Naive thymus-derived CD4-positive, alpha-beta T cell (primary cell): ENCODE results near the gene PIK3CA. TPM values are rescaled to one million over a fixed set of nuclear protein-coding genes. Genes with fewer than 3 reads are reported as not detected.
A peak's percentile ranks its signal among the peaks of the same experiment; 100 is the strongest.
"Not testable (repeated sequence)": the region's sequence is repeated elsewhere in the genome, so short reads cannot be mapped to it uniquely, and the experiment has no call there.

Experiments used
- ATAC-seq: fragments of 150-1000 bp; cut with Tn5 transposase; 2 replicates; pipeline ENCODE4 v1.10.0; 2021; ENCODE audit warnings: mild to moderate bottlenecking, moderate library complexity
- CTCF ChIA-PET: fragments of 350-600 bp; sonication (Branson Sonifier 250); formaldehyde crosslinking; loops from one replicate; lab custom pipeline; 2021; ENCODE audit warnings: antibody characterized with exemption; lab: Charles Lee
- POLR2A ChIA-PET: fragments of 350-600 bp; sonication (Branson Sonifier 250); formaldehyde crosslinking; loops from one replicate; lab custom pipeline; 2021; ENCODE audit warnings: antibody characterized with exemption, inconsistent platforms; lab: Charles Lee
- DNase-seq, 9 donors: peaks; one replicate each; pipeline versions ENCODE4 v3.0.0 to v3.0.0-alpha.2; 2020 to 2022; ENCODE audit warnings: mixed read lengths in 1 of 9
- H3K27ac ChIP-seq: one replicate; pipeline ENCODE4 v1.7.0; 2013; ENCODE audit warnings: mild to moderate bottlenecking, low read depth, low read length, moderate library complexity
- H3K27me3 ChIP-seq, 2 donors: one replicate each; pipeline ENCODE4 v1.7.0; 2013; ENCODE audit warnings: low read length in 2 of 2, mild to moderate bottlenecking in 2 of 2, moderate library complexity in 2 of 2; ENCODE audit not compliant: control insufficient read depth in 2 of 2, insufficient read depth in 2 of 2
- H3K36me3 ChIP-seq, 3 experiments: 1 replicate in 2 of 3; 2 replicates in 1 of 3; pipeline ENCODE4 v1.7.0; 2013; ENCODE audit warnings: low read length in 3 of 3, mild to moderate bottlenecking in 3 of 3, moderate library complexity in 1 of 3; ENCODE audit not compliant: insufficient read depth in 3 of 3, control insufficient read depth in 2 of 3
- H3K4me1 ChIP-seq, 2 donors: one replicate each; pipeline ENCODE4 v1.7.0; 2013; ENCODE audit warnings: low read length in 2 of 2, mild to moderate bottlenecking in 2 of 2, moderate library complexity in 1 of 2; ENCODE audit not compliant: control insufficient read depth in 2 of 2, insufficient read depth in 2 of 2
- H3K4me3 ChIP-seq: 2 replicates; pipeline ENCODE4 v1.7.0; 2013; ENCODE audit warnings: mild to moderate bottlenecking, low read length
- H3K9me3 ChIP-seq, 3 experiments: 1 replicate in 2 of 3; 2 replicates in 1 of 3; pipeline ENCODE4 v1.7.0; 2013; ENCODE audit warnings: low read length in 3 of 3; ENCODE audit not compliant: control insufficient read depth in 2 of 3
- H3K27ac Mint-ChIP-seq, 9 donors: one replicate each; pipeline ENCODE4 v1.8.0; 2020 to 2022; ENCODE audit warnings: mixed read lengths in 9 of 9, mild to moderate bottlenecking in 8 of 9, moderate library complexity in 5 of 9, inconsistent platforms in 2 of 9
- H3K27me3 Mint-ChIP-seq, 5 donors: one replicate each; pipeline ENCODE4 v1.8.0; 2021 to 2022; ENCODE audit warnings: mixed read lengths in 5 of 5, mild to moderate bottlenecking in 1 of 5
- H3K36me3 Mint-ChIP-seq, 5 donors: one replicate each; pipeline ENCODE4 v1.8.0; 2020 to 2022; ENCODE audit warnings: mixed read lengths in 5 of 5, mild to moderate bottlenecking in 3 of 5, inconsistent platforms in 1 of 5
- H3K4me1 Mint-ChIP-seq, 7 donors: one replicate each; pipeline ENCODE4 v1.8.0; 2020 to 2022; ENCODE audit warnings: mixed read lengths in 7 of 7, mild to moderate bottlenecking in 3 of 7, inconsistent platforms in 1 of 7
- H3K4me3 Mint-ChIP-seq, 10 donors: one replicate each; pipeline ENCODE4 v1.8.0; 2020 to 2022; ENCODE audit warnings: mild to moderate bottlenecking in 10 of 10, mixed read lengths in 10 of 10, moderate library complexity in 6 of 10, inconsistent platforms in 2 of 10
- H3K9me3 Mint-ChIP-seq, 11 donors: one replicate each; pipeline ENCODE4 v1.8.0; 2020 to 2022; ENCODE audit warnings: mixed read lengths in 11 of 11, mild to moderate bottlenecking in 4 of 11, inconsistent platforms in 1 of 11, moderate library complexity in 1 of 11
- intact Hi-C, 2 donors: fragments of 100-400 bp; cut with micrococcal nuclease; formaldehyde crosslinking; loops; one replicate each; pipeline ENCODE4 v1.15.1; 2023
- polyA plus RNA-seq, 2 donors: library from polyadenylated mRNA; unstranded; fragments of 300-500 nt; fragmentation: Illumina TruSeq; gene quantifications; one replicate each; pipeline ENCODE4 v1.2.3, GENCODE V29; 2021
- total RNA-seq, 6 experiments: library from RNA in 5 of 6; stranded (reverse) in 5 of 6; gene quantifications; 1 replicate in 5 of 6; 2 replicates in 1 of 6; pipeline ENCODE4 v1.2.3 and lab custom pipeline; 2021 to 2026

Gene PIK3CA
- total and polyA plus RNA-seq, 7 experiments from 2014 or later = 16.7 to 58.1 (median 34.3) TPM

- ChIA-PET CTCF (interaction anchor here (0.5 to 1.6 kb wide), 4 partner anchors 91 to 207 kb away, joined by 3 to 6 read pairs (median 4); no protein-coding TSS in a partner anchor), POLR2A (no interaction called here)
- H3K4me1 ChIP-seq = no peaks in the 10 kb centered on the region
- H3K4me1 Mint-ChIP-seq = peaks cover 0 to 5% (median 3%) of the 10 kb centered on the region in 7 donors
- peak overlapping the region in 1 of 9 donors; percentile 36 for H3K27ac Mint-ChIP-seq
- no peak overlapping the region for H3K4me3 ChIP-seq
- no peaks in the 10 kb centered on the region for H3K27me3 ChIP-seq
- intact Hi-C loops = no loop called here
- H3K36me3 Mint-ChIP-seq = peaks cover 0 to 7% (median 0%) of the 10 kb centered on the region in 5 donors
- DNase-seq (no peak), ATAC-seq (no peak)
- no peak overlapping the region for H3K4me3 Mint-ChIP-seq
- peaks cover 7 to 25% (median 17%) of the 10 kb centered on the region in 5 donors for H3K27me3 Mint-ChIP-seq
- H3K9me3 Mint-ChIP-seq = peaks cover 0 to 17% (median 4%) of the 10 kb centered on the region in 11 donors
- no peaks in the 10 kb centered on the region for H3K9me3 ChIP-seq
- no peak overlapping the region for H3K27ac ChIP-seq
- no peaks in the 10 kb centered on the region for H3K36me3 ChIP-seq
These were observed 40.1 kb upstream of the PIK3CA start for GRCh38 chr3:179108086-179108485.

GRCh38 chr3:179113903-179114302, 34.3 kb upstream of the PIK3CA start:
- DNase-seq = no peak
- peaks cover 0 to 12% (median 4%) of the 10 kb centered on the region in 11 donors for H3K9me3 Mint-ChIP-seq

GRCh38 chr3:179115444-179115843, 32.7 kb upstream of the PIK3CA start:
- peaks cover 9 to 30% (median 23%) of the 10 kb centered on the region in 5 donors for H3K27me3 Mint-ChIP-seq
- DNase-seq, POLR2A ChIA-PET, H3K4me1 Mint-ChIP-seq, H3K27ac ChIP-seq, intact Hi-C loops, H3K4me1 ChIP-seq, H3K36me3 ChIP-seq, H3K9me3 ChIP-seq, H3K4me3 Mint-ChIP-seq, H3K36me3 Mint-ChIP-seq, ATAC-seq, H3K27me3 ChIP-seq, H3K27ac Mint-ChIP-seq, H3K4me3 ChIP-seq, CTCF ChIA-PET: not testable (repeated sequence)
- peaks cover 0 to 14% (median 5%) of the 10 kb centered on the region in 11 donors for H3K9me3 Mint-ChIP-seq

More at GRCh38 chr3:179113903-179114302, 34.3 kb upstream of the PIK3CA start:
- Histone ChIP-seq H3K4me3 (no peak overlapping the region), H3K27me3 (no peaks in the 10 kb centered on the region), H3K27ac (no peak overlapping the region), H3K9me3 (no peaks in the 10 kb centered on the region), H3K36me3 (no peaks in the 10 kb centered on the region), H3K4me1 (no peaks in the 10 kb centered on the region)
- ChIA-PET CTCF (no interaction called here), POLR2A (no interaction called here)
- no peak overlapping the region for H3K4me3 Mint-ChIP-seq
- no peak for ATAC-seq
- H3K36me3 Mint-ChIP-seq = peaks cover 0 to 5% (median 0%) of the 10 kb centered on the region in 5 donors
- intact Hi-C loops = no loop called here
- H3K4me1 Mint-ChIP-seq = no peaks in the 10 kb centered on the region
- no peak overlapping the region for H3K27ac Mint-ChIP-seq
- H3K27me3 Mint-ChIP-seq = peaks cover 9 to 30% (median 23%) of the 10 kb centered on the region in 5 donors

GRCh38 chr3:179116816-179117215, 31.3 kb upstream of the PIK3CA start:
- ChIA-PET CTCF (no interaction called here), POLR2A (no interaction called here)
- no peak overlapping the region for H3K4me3 Mint-ChIP-seq
- no peak overlapping the region for H3K4me3 ChIP-seq
- no peaks in the 10 kb centered on the region for H3K4me1 Mint-ChIP-seq
- peaks cover 0 to 4% (median 3%) of the 10 kb centered on the region in 5 donors for H3K36me3 Mint-ChIP-seq
- H3K27ac ChIP-seq = no peak overlapping the region
- no peaks in the 10 kb centered on the region for H3K4me1 ChIP-seq
- peaks cover 0 to 14% (median 4%) of the 10 kb centered on the region in 11 donors for H3K9me3 Mint-ChIP-seq
- no peaks in the 10 kb centered on the region for H3K9me3 ChIP-seq
- H3K36me3 ChIP-seq = no peaks in the 10 kb centered on the region
- DNase-seq (no peak), ATAC-seq (no peak)
- no peak overlapping the region for H3K27ac Mint-ChIP-seq
- intact Hi-C loops = no loop called here
- no peaks in the 10 kb centered on the region for H3K27me3 ChIP-seq
- H3K27me3 Mint-ChIP-seq = peaks cover 9 to 27% (median 18%) of the 10 kb centered on the region in 5 donors

- H3K4me1 Mint-ChIP-seq, H3K27me3 ChIP-seq, H3K27ac Mint-ChIP-seq, intact Hi-C loops, H3K9me3 Mint-ChIP-seq, H3K4me1 ChIP-seq, H3K9me3 ChIP-seq, POLR2A ChIA-PET, H3K36me3 ChIP-seq, DNase-seq, H3K36me3 Mint-ChIP-seq, H3K4me3 ChIP-seq, H3K4me3 Mint-ChIP-seq, CTCF ChIA-PET, ATAC-seq, H3K27ac ChIP-seq: not testable (repeated sequence)
- peaks cover 0 to 12% (median 0%) of the 10 kb centered on the region in 5 donors for H3K27me3 Mint-ChIP-seq
These were observed 15.8 kb upstream of the PIK3CA start for GRCh38 chr3:179132191-179132890.

- H3K4me3 Mint-ChIP-seq = no peak overlapping the region
- H3K27ac Mint-ChIP-seq = no peak overlapping the region
- intact Hi-C loops = no loop called here
- Histone ChIP-seq H3K27me3 (no peaks in the 10 kb centered on the region), H3K27ac (no peak overlapping the region), H3K9me3 (no peaks in the 10 kb centered on the region), H3K36me3 (no peaks in the 10 kb centered on the region), H3K4me3 (no peak overlapping the region), H3K4me1 (no peaks in the 10 kb centered on the region)
- peaks cover 0 to 3% (median 0%) of the 10 kb centered on the region in 5 donors for H3K36me3 Mint-ChIP-seq
- ATAC-seq = no peak
- ChIA-PET CTCF (no interaction called here), POLR2A (no interaction called here)
- no peak for DNase-seq
- H3K9me3 Mint-ChIP-seq = peaks cover 0 to 5% (median 0%) of the 10 kb centered on the region in 11 donors
- H3K27me3 Mint-ChIP-seq = peaks cover 0 to 17% (median 3%) of the 10 kb centered on the region in 5 donors
- peaks cover 0 to 7% (median 0%) of the 10 kb centered on the region in 7 donors for H3K4me1 Mint-ChIP-seq
These were observed 14.6 kb upstream of the PIK3CA start for GRCh38 chr3:179133575-179133974.
